ENCODE results near the gene FEN1. TPM values are rescaled to one million over a fixed set of nuclear protein-coding genes. Genes with fewer than 3 reads are reported as not detected.
A peak's percentile ranks its signal among the peaks of the same experiment; 100 is the strongest.

Gene FEN1
- total and polyA plus RNA-seq, 2 of the 8 experiments (the other 6 are each of a cell fraction or from before 2014, with no cell fraction given): 52.6 to 86.1 TPM

- H3K4me2 ChIP-seq (ENCODE audit: insufficient read depth in 1 of 2, low read depth in 2 of 2, low read length in 2 of 2): peak overlapping the region in 1 of 2 experiments; percentile 26; a peak in 1 of 4 replicates
- H2BK120ac ChIP-seq (replicated peaks; ENCODE audit: low read depth, low read length): no peak overlapping the region
- H3K18ac ChIP-seq (ENCODE audit: extremely low read depth, low read length): no peak overlapping the region; the same call in 1 of the 2 replicates
- CTCF ChIA-PET (ENCODE audit: partially characterized antibody): interaction anchor here (0.8 to 1.8 kb wide), 8 partner anchors 12 to 249 kb away, joined by 3 to 15 read pairs (median 4); partner anchors contain the start of gene FADS1
- 0 out of 2 replicates have a peak overlapping the region, but pooled peaks have one; percentile 73 for H3K27ac ChIP-seq (ENCODE audit: low read depth, low read length)
- POLR2A ChIA-PET (ENCODE audit: partially characterized antibody): interaction anchor here (1.1 to 3.0 kb wide), 8 partner anchors 11 to 89 kb away, joined by 3 to 28 read pairs (median 6); partner anchors contain the start of gene FADS1
- no peak overlapping the region for H3K14ac ChIP-seq (ENCODE audit: insufficient read length)
- TF ChIP-seq TBP (IDR thresholded peaks at IDR 0.05; ENCODE audit: low read depth, low read length) (no peak), EGR1 (IDR thresholded peaks at IDR 0.05; ENCODE audit: borderline replicate concordance, low read depth, low read length) (no peak), FOSL1 (IDR thresholded peaks at IDR 0.05; ENCODE audit: insufficient read depth, low read depth, low read length) (no peak), CTCF (IDR thresholded peaks at IDR 0.05; ENCODE audit: control extremely low read depth in 1 of 3, insufficient read depth in 1 of 3, low read depth in 1 of 3, low read length in 3 of 3) (no peak)
- no peak overlapping the region for H2BK20ac ChIP-seq (ENCODE audit: low read length)
- no peak overlapping the region for H3K23ac ChIP-seq (ENCODE audit: insufficient read length)
- H3K9ac ChIP-seq (replicated peaks in 1 of 4; ENCODE audit: extremely low read depth in 1 of 4, low read depth in 3 of 4, low read length in 3 of 4): no peak overlapping the region
- peaks cover 21 to 43% of the 10 kb centered on the region in 2 experiments for H4K20me1 ChIP-seq (replicated peaks in 1 of 2; ENCODE audit: control insufficient read depth in 1 of 2, insufficient read depth in 2 of 2, low read length in 2 of 2)
- H3K56ac ChIP-seq (replicated peaks; ENCODE audit: insufficient read length, low read depth, low read length): no peak overlapping the region
- H3K36me3 ChIP-seq (ENCODE audit: control insufficient read depth in 2 of 4, insufficient read depth in 4 of 4, low read length in 3 of 4): peaks cover 3 to 19% (median 10%) of the 10 kb centered on the region in 4 experiments; a peak in 6 of 8 replicates
- peak overlapping the region; percentile 17 for H4K91ac ChIP-seq (replicated peaks; ENCODE audit: insufficient read length, low read length)
- H4K5ac ChIP-seq (ENCODE audit: insufficient read length, low read depth, low read length): no peak overlapping the region
- peaks cover 11 to 48% (median 28%) of the 10 kb centered on the region in 4 experiments for H3K4me1 ChIP-seq (replicated peaks in 1 of 4; ENCODE audit: control insufficient read depth in 3 of 4, insufficient read depth in 4 of 4, low read length in 3 of 4)
- no peak overlapping the region for H4K8ac ChIP-seq (ENCODE audit: extremely low read depth, insufficient read depth, low read length)
- peak overlapping the region; percentile 80 for H2BK5ac ChIP-seq (ENCODE audit: low read depth, low read length)
- H3K79me2 ChIP-seq (ENCODE audit: control insufficient read depth in 1 of 2, insufficient read depth in 2 of 2, low read length in 2 of 2): peaks cover 29 to 87% of the 10 kb centered on the region in 2 experiments
- no peaks in the 10 kb centered on the region for H3K9me3 ChIP-seq (ENCODE audit: insufficient read depth in 2 of 2, low read depth in 1 of 2, low read length in 1 of 2)
- no peak overlapping the region for H3K4me3 ChIP-seq (ENCODE audit: extremely low read depth in 1 of 4, insufficient read depth in 2 of 4, low read depth in 3 of 4, low read length in 4 of 4)
- H3K23me2 ChIP-seq (ENCODE audit: low read depth, low read length): peaks cover 7% of the 10 kb centered on the region
- DNase-seq (ENCODE audit: low read depth in 1 of 2, low spot score in 2 of 2): no peak
- no peaks in the 10 kb centered on the region for H3K27me3 ChIP-seq (replicated peaks in 1 of 4; ENCODE audit: control insufficient read depth in 3 of 4, extremely low read depth in 1 of 4, insufficient read depth in 3 of 4, low read length in 3 of 4)
- 79% methylated on average over 11 of the region's 11 CpGs; no CpG with 5 or more reads in 1 of the 2 experiments for WGBS, 2 experiments (ENCODE audit: extremely low coverage in 1 of 2, insufficient coverage in 1 of 2, insufficient read length in 1 of 2, insufficient replicate concordance in 2 of 2, low coverage in 1 of 2, low lambda C conversion rate in 2 of 2, missing lambda C conversion rate in 1 of 2)
- peak overlapping the region; percentile 82 for H2AK5ac ChIP-seq (ENCODE audit: low read depth, low read length)
- 0 out of 2 replicates have a peak overlapping the region, but pooled peaks have one; percentile 78 for H2BK12ac ChIP-seq (ENCODE audit: low read depth, low read length)
- H3K79me1 ChIP-seq (ENCODE audit: low read depth, low read length): peaks cover 21% of the 10 kb centered on the region
- no peak overlapping the region for H2AFZ ChIP-seq (ENCODE audit: low read length)
- H3K4ac ChIP-seq (replicated peaks; ENCODE audit: insufficient read length, low read depth, low read length): no peak overlapping the region
- no peak for FAIRE-seq
- H2BK15ac ChIP-seq (ENCODE audit: low read length): no peak overlapping the region
Observed at GRCh38 chr11:61833471-61833870, 40.8 kb downstream of the FEN1 start.
